ENCODE measurements around the gene FLCN. TPM values are rescaled to one million over a fixed set of nuclear protein-coding genes. Genes with fewer than 3 reads are reported as not detected.
A peak's percentile ranks its signal among the peaks of the same experiment; 100 is the strongest.

Gene FLCN
- total and polyA plus RNA-seq, 9 donors: 17.4 to 37.3 (median 23.7) TPM

DNA sequence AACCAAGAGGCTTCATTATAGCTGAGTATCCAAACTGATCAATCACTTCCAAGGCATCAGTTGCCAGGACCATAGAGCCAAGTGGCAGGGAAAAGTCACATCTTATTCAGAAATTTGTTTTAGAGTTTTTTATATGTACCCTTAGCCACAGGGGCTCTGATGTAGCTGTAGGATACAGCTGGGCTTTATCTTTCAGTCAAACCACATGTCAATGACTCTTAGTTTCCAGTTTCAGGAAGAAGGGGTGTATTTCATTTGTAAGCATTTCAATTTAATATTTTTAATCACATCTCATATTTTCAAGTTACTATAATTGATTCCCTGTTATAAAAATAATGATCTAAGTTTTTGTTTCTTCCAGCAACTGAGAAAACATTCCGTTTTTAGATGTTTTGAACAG lies 2.9 kb upstream of the FLCN start:
- no peak overlapping the region for H3K4me3 ChIP-seq (ENCODE audit: low read length)
- H3K4me1 ChIP-seq (ENCODE audit: control insufficient read depth, insufficient read depth, low read length): peaks cover 18% of the 10 kb centered on the region
- no peaks in the 10 kb centered on the region for H3K27me3 ChIP-seq (ENCODE audit: control insufficient read depth, insufficient read depth, low read length)
- WGBS (ENCODE audit: insufficient coverage): no CpG with 5 or more reads among the region's 1 CpG
- H3K27ac ChIP-seq (ENCODE audit: low read length): no peak overlapping the region
- peaks cover 10% of the 10 kb centered on the region for H3K36me3 ChIP-seq (ENCODE audit: control insufficient read depth, insufficient read depth, low read length)
- H3K9me3 ChIP-seq (replicated peaks; ENCODE audit: control insufficient read depth, low read depth, low read length): no peaks in the 10 kb centered on the region
- no peak for DNase-seq

DNA sequence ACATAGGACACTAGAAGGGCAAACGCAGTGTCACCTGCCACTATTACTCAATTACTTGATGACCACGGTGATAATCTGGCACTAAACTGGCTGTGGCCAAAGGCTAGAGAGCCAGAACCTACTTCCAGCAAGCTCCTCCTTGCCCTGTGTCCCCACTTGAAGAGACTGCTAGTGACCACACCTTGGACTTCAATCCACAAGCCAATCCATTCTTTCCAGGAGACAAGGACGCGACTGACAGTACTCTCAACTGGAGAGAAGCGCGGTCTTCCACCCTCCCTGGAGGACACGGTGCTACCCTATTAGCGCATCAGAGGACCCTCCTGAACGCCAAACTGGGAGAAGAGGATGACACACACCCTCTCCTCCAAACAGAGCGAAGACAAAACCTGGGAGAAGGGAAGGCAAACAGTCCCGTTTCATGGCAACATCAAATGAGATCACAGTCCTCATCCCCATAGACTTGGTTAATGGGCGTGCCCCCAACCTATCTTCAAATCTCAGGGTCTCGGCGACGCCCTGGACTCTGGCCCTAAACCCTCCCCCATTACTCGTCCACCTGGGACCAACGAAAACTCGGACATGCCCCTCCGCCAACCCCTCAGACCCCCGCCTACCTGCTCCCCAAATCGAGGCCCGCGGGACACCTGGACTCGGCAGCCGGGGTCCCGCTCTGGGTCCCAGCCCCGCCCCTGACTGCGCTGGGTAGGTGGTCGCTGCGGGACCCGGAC lies 508 bp downstream of the FLCN start:
- peak; percentile 58 for DNase-seq
- peaks cover 37% of the 10 kb centered on the region for H3K4me1 ChIP-seq (ENCODE audit: control insufficient read depth, insufficient read depth, low read length)
- WGBS (ENCODE audit: insufficient coverage): under 1% methylated on average over 28 of the region's 31 CpGs

GRCh38 chr17:17235212-17236174 lies 1.5 kb downstream of the FLCN start:
- peak; percentile 35 for DNase-seq
- H3K9me3 ChIP-seq (replicated peaks; ENCODE audit: control insufficient read depth, low read depth, low read length): no peaks in the 10 kb centered on the region
- H3K27me3 ChIP-seq (ENCODE audit: control insufficient read depth, insufficient read depth, low read length): no peaks in the 10 kb centered on the region
- WGBS (ENCODE audit: insufficient coverage): 54% methylated on average over 9 of the region's 19 CpGs
- H3K27ac ChIP-seq (ENCODE audit: low read length): peak overlapping the region; percentile 87
- H3K4me3 ChIP-seq (ENCODE audit: low read length): peak overlapping the region; percentile 96
- peaks cover 39% of the 10 kb centered on the region for H3K4me1 ChIP-seq (ENCODE audit: control insufficient read depth, insufficient read depth, low read length)
- H3K36me3 ChIP-seq (ENCODE audit: control insufficient read depth, insufficient read depth, low read length): peaks cover 25% of the 10 kb centered on the region

More for the DNA sequence above, 508 bp downstream of the FLCN start:
- Histone ChIP-seq H3K4me3 (ENCODE audit: low read length) (peak overlapping the region; percentile 96), H3K9me3 (replicated peaks; ENCODE audit: control insufficient read depth, low read depth, low read length) (no peaks in the 10 kb centered on the region), H3K27ac (ENCODE audit: low read length) (peak overlapping the region; percentile 87), H3K36me3 (ENCODE audit: control insufficient read depth, insufficient read depth, low read length) (peaks cover 15% of the 10 kb centered on the region), H3K27me3 (ENCODE audit: control insufficient read depth, insufficient read depth, low read length) (no peaks in the 10 kb centered on the region)

DNA sequence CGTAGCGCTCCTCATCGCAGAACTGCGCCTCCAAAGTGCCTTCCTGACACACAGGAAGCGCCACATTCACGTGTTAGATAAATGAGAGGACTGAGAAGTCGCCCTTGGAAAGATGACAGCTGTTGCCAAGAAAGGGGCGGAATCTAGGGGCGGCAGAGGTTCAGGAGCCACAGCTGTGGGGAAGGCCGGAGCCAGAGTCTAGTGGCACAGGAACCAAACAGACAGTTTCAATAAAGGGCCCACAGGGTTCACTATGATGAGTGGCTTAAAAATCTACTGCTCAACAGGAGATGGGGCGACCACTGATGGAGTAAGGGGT lies 4.7 kb downstream of the FLCN start:
- Histone ChIP-seq H3K27ac (ENCODE audit: low read length) (peak overlapping the region; percentile 74), H3K4me1 (ENCODE audit: control insufficient read depth, insufficient read depth, low read length) (peaks cover 32% of the 10 kb centered on the region), H3K36me3 (ENCODE audit: control insufficient read depth, insufficient read depth, low read length) (peaks cover 57% of the 10 kb centered on the region), H3K9me3 (replicated peaks; ENCODE audit: control insufficient read depth, low read depth, low read length) (no peaks in the 10 kb centered on the region), H3K4me3 (ENCODE audit: low read length) (no peak overlapping the region), H3K27me3 (ENCODE audit: control insufficient read depth, insufficient read depth, low read length) (no peaks in the 10 kb centered on the region)
- DNase-seq: no peak
- WGBS (ENCODE audit: insufficient coverage): 78% methylated on average over 10 of the region's 11 CpGs

DNA sequence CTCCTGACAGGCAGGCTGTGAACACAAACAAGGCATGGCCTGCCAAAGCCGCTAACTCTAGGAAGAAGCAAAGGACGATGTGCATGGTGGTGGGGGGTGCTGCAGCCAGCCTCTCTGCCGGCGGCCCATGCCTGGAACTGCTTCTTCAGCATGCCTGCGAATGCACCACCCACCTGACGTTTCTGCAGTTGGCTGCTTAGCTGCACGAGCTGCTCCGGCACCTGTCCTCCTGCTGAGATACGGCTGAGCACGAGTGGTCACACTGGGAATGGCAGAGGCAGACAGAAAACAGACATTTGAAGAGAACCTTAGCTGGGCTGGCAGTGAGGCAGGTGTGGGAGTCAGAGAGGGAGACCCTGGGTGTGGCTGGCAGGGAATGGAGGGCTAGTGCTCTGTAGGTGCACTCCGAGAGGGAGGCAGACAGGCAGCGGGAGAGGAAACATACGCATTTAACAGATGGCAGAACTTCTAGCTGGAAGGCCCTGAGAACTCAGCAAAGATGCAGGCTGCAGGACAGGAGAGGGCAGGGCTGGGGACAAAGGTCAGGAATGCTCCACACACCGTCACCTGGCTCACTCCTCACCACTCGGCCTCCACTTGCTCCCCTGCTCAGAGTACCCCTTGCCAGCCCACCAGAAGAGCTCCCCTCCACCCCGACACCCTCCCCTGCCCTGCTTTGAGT lies 5.2 kb downstream of the FLCN start:
- peak overlapping the region; percentile 74 for H3K27ac ChIP-seq (ENCODE audit: low read length)
- WGBS (ENCODE audit: insufficient coverage): 73% methylated on average over 12 of the region's 16 CpGs
- H3K4me1 ChIP-seq (ENCODE audit: control insufficient read depth, insufficient read depth, low read length): peaks cover 32% of the 10 kb centered on the region
- H3K27me3 ChIP-seq (ENCODE audit: control insufficient read depth, insufficient read depth, low read length): no peaks in the 10 kb centered on the region
- no peak for DNase-seq
- no peaks in the 10 kb centered on the region for H3K9me3 ChIP-seq (replicated peaks; ENCODE audit: control insufficient read depth, low read depth, low read length)
- H3K4me3 ChIP-seq (ENCODE audit: low read length): no peak overlapping the region
- H3K36me3 ChIP-seq (ENCODE audit: control insufficient read depth, insufficient read depth, low read length): peaks cover 62% of the 10 kb centered on the region

DNA sequence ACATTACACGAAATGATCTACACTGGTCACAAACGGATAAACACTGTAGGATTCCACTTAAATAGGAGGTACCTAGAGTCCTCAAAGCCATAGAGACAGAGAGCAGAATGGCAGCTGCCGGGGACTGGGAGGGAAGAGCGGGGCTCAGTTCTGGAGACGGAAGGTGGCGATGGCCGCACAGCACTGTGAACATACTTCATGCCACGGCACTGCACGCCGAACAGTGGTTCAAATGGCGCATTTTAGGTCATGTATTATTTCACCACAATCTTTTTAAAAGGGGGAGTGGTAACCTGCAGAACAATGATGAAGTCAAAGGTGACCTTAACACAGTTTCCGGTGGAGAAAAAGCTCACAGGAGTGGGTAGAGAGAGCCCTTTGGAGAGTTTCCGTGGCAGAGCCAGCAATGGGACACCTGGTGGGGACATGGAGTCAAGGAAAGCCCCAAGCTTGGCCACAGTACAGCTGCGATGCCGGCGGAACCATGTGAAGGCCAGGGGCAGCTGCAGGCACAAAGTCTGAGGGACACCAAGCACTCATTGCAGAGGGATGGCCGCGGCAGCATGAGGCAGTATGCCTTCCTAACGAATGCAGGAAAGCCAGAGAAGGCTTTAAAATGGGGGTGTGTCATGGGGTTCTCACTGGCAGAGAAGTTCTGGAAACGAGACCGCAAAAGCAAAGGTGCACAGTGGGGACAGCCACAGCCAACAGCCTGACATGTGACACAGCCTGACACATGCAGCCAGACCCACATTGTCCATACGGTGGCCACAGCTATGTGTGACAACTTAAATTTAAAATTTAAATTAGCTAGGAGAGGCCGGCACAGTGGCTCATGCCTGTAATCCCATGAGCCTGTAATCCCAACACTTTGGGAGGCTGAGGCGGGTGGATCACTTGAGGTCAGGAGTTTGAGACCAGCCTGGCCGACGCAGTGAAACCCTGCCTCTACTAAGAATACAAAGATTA lies 7.3 kb downstream of the FLCN start:
- H3K27ac ChIP-seq (ENCODE audit: low read length): no peak overlapping the region
- H3K9me3 ChIP-seq (replicated peaks; ENCODE audit: control insufficient read depth, low read depth, low read length): no peaks in the 10 kb centered on the region
- 83% methylated on average over 15 of the region's 26 CpGs for WGBS (ENCODE audit: insufficient coverage)
- H3K27me3 ChIP-seq (ENCODE audit: control insufficient read depth, insufficient read depth, low read length): no peaks in the 10 kb centered on the region
- no peak for DNase-seq
- H3K4me3 ChIP-seq (ENCODE audit: low read length): no peak overlapping the region
- peaks cover 20% of the 10 kb centered on the region for H3K4me1 ChIP-seq (ENCODE audit: control insufficient read depth, insufficient read depth, low read length)
- H3K36me3 ChIP-seq (ENCODE audit: control insufficient read depth, insufficient read depth, low read length): peaks cover 82% of the 10 kb centered on the region

GRCh38 chr17:17228521-17229279 lies 8.3 kb downstream of the FLCN start:
- Histone ChIP-seq H3K36me3 (ENCODE audit: control insufficient read depth, insufficient read depth, low read length) (peaks cover 92% of the 10 kb centered on the region), H3K4me3 (ENCODE audit: low read length) (no peak overlapping the region), H3K27ac (ENCODE audit: low read length) (no peak overlapping the region), H3K4me1 (ENCODE audit: control insufficient read depth, insufficient read depth, low read length) (peaks cover 15% of the 10 kb centered on the region), H3K27me3 (ENCODE audit: control insufficient read depth, insufficient read depth, low read length) (no peaks in the 10 kb centered on the region), H3K9me3 (replicated peaks; ENCODE audit: control insufficient read depth, low read depth, low read length) (no peaks in the 10 kb centered on the region)
- DNase-seq: no peak
- WGBS (ENCODE audit: insufficient coverage): 91% methylated on average over 17 of the region's 17 CpGs

GRCh38 chr17:17227608-17228520 lies 9.1 kb downstream of the FLCN start:
- 89% methylated on average over 23 of the region's 25 CpGs for WGBS (ENCODE audit: insufficient coverage)
- no peaks in the 10 kb centered on the region for H3K27me3 ChIP-seq (ENCODE audit: control insufficient read depth, insufficient read depth, low read length)
- H3K36me3 ChIP-seq (ENCODE audit: control insufficient read depth, insufficient read depth, low read length): peaks cover 97% of the 10 kb centered on the region
- DNase-seq: no peak
- no peak overlapping the region for H3K4me3 ChIP-seq (ENCODE audit: low read length)
- no peak overlapping the region for H3K27ac ChIP-seq (ENCODE audit: low read length)
- H3K4me1 ChIP-seq (ENCODE audit: control insufficient read depth, insufficient read depth, low read length): peaks cover 13% of the 10 kb centered on the region
- no peaks in the 10 kb centered on the region for H3K9me3 ChIP-seq (replicated peaks; ENCODE audit: control insufficient read depth, low read depth, low read length)
